ENCODE data around the gene ARMC5.

ARMC5 gene

GRCh38 chr16:31411024-31411844, 48.1 kb upstream of the ARMC5 start:
- no peak for TF ChIP-seq TSHZ2 (CRISPR knock-in tag; IDR thresholded peaks at IDR 0.05)
- TF ChIP-seq ESRRG (CRISPR knock-in tag; IDR thresholded peaks at IDR 0.05), result no peak
- TF ChIP-seq CSRNP3 (CRISPR knock-in tag; IDR thresholded peaks at IDR 0.05), result no peak
- no peak for TF ChIP-seq BACH2 (CRISPR knock-in tag; IDR thresholded peaks at IDR 0.05; ENCODE audit: borderline replicate concordance)
- TF ChIP-seq ZFP30 (CRISPR knock-in tag; IDR thresholded peaks at IDR 0.05), result no peak
- no peak for TF ChIP-seq PATZ1 (CRISPR knock-in tag; IDR thresholded peaks at IDR 0.05; ENCODE audit: borderline replicate concordance)
- no peak for TF ChIP-seq ZNF8 (CRISPR knock-in tag; IDR thresholded peaks at IDR 0.05)
- TF ChIP-seq ISL1 (CRISPR knock-in tag; IDR thresholded peaks at IDR 0.05), result no peak
- TF ChIP-seq POU6F1 (CRISPR knock-in tag; IDR thresholded peaks at IDR 0.05; ENCODE audit: borderline replicate concordance, low read depth), result no peak
- TF ChIP-seq RARB (CRISPR knock-in tag; IDR thresholded peaks at IDR 0.05), result no peak
- no peak for TF ChIP-seq ARNTL (CRISPR knock-in tag; IDR thresholded peaks at IDR 0.05; ENCODE audit: borderline replicate concordance, low read depth)
- no peak for TF ChIP-seq OSR1 (CRISPR knock-in tag; IDR thresholded peaks at IDR 0.05)
- TF ChIP-seq CREB5 (CRISPR knock-in tag; IDR thresholded peaks at IDR 0.05; ENCODE audit: low read depth), result no peak
- no peak for TF ChIP-seq ZFP3 (CRISPR knock-in tag; IDR thresholded peaks at IDR 0.05)
- TF ChIP-seq ZNF565 (CRISPR knock-in tag; conservative IDR thresholded peaks at IDR 0.05; ENCODE audit: low read depth), result no peak
- TF ChIP-seq TCF4 (CRISPR knock-in tag; IDR thresholded peaks at IDR 0.05; ENCODE audit: borderline replicate concordance), result no peak
- no peak for TF ChIP-seq ZNF70 (CRISPR knock-in tag; IDR thresholded peaks at IDR 0.05)
- TF ChIP-seq SNAI2 (CRISPR knock-in tag; IDR thresholded peaks at IDR 0.05), result no peak
- no peak for ATAC-seq

- no peak for ATAC-seq
- no peak for TF ChIP-seq ESRRG (CRISPR knock-in tag; IDR thresholded peaks at IDR 0.05)
- no peak for TF ChIP-seq CREB5 (CRISPR knock-in tag; IDR thresholded peaks at IDR 0.05; ENCODE audit: low read depth)
- no peak for TF ChIP-seq PPARA (CRISPR knock-in tag; IDR thresholded peaks at IDR 0.05; ENCODE audit: borderline replicate concordance)
- no peak for TF ChIP-seq POU6F1 (CRISPR knock-in tag; IDR thresholded peaks at IDR 0.05; ENCODE audit: borderline replicate concordance, low read depth)
- no peak for TF ChIP-seq RARB (CRISPR knock-in tag; IDR thresholded peaks at IDR 0.05)
- TF ChIP-seq PATZ1 (CRISPR knock-in tag; IDR thresholded peaks at IDR 0.05; ENCODE audit: borderline replicate concordance), result no peak
- TF ChIP-seq GLIS3 (CRISPR knock-in tag; IDR thresholded peaks at IDR 0.05), result no peak
- TF ChIP-seq ZNF565 (CRISPR knock-in tag; conservative IDR thresholded peaks at IDR 0.05; ENCODE audit: low read depth), result no peak
- TF ChIP-seq SNAI2 (CRISPR knock-in tag; IDR thresholded peaks at IDR 0.05), result no peak
- TF ChIP-seq BACH2 (CRISPR knock-in tag; IDR thresholded peaks at IDR 0.05; ENCODE audit: borderline replicate concordance), result no peak
- TF ChIP-seq ISL1 (CRISPR knock-in tag; IDR thresholded peaks at IDR 0.05), result no peak
Observed at GRCh38 chr16:31412750-31413149, 46.6 kb upstream of the ARMC5 start.
